ENCODE data around the gene HOXD9. TPM values are rescaled to one million over a fixed set of nuclear protein-coding genes. Genes with fewer than 3 reads are reported as not detected.

The HOXD9 gene
- total RNA-seq, 1 donor from 2014 or later: 4.7 TPM

GRCh38 chr2:176124110-176124946 lies 1.8 kb downstream of the HOXD9 start:
- DNase-seq: no peak

GRCh38 chr2:176124947-176125771 lies 2.6 kb downstream of the HOXD9 start:
- no peak for DNase-seq

- no peak for DNase-seq
Observed at GRCh38 chr2:176125772-176126054, 3.2 kb downstream of the HOXD9 start.

GRCh38 chr2:176126929-176127773 lies 4.6 kb downstream of the HOXD9 start:
- DNase-seq: peak; percentile 68

- DNase-seq: peak; percentile 29
Observed at GRCh38 chr2:176127774-176128072, 5.2 kb downstream of the HOXD9 start.

- DNase-seq: no peak
Observed at GRCh38 chr2:176128172-176128981, 5.9 kb downstream of the HOXD9 start.

- peak; percentile 67 for DNase-seq
Observed at GRCh38 chr2:176128982-176129796, 6.7 kb downstream of the HOXD9 start, which contains the start of gene HOXD8. HOXD8 (plus strand) TSS chr2:176129705; CDS start chr2:176130367, 662 bp downstream.

GRCh38 chr2:176129813-176130146 lies 7.3 kb downstream of the HOXD9 start:
- DNase-seq: no peak

- DNase-seq: no peak
Observed at GRCh38 chr2:176130147-176130956, 7.8 kb downstream of the HOXD9 start.

GRCh38 chr2:176130957-176131847 lies 8.7 kb downstream of the HOXD9 start:
- DNase-seq: no peak

GRCh38 chr2:176131848-176132158 lies 9.3 kb downstream of the HOXD9 start:
- no peak for DNase-seq

GRCh38 chr2:176132205-176133171 lies 10.0 kb downstream of the HOXD9 start:
- no peak for DNase-seq

- DNase-seq: no peak
Observed at GRCh38 chr2:176133389-176133788, 10.9 kb downstream of the HOXD9 start.

GRCh38 chr2:176134035-176134434 lies 11.5 kb downstream of the HOXD9 start:
- DNase-seq: no peak

- peak; percentile 37 for DNase-seq
Observed at GRCh38 chr2:176135035-176135440, 12.5 kb downstream of the HOXD9 start.

GRCh38 chr2:176136374-176137251 lies 14.1 kb downstream of the HOXD9 start:
- peak; percentile 50 for DNase-seq

- no peak for DNase-seq
Observed at GRCh38 chr2:176137252-176137580, 14.7 kb downstream of the HOXD9 start.

All from skin of body (tissue), 2 donors.